HepG2 (cell line): Measurements from ENCODE around the gene MCC. TPM values are rescaled to one million over a fixed set of nuclear protein-coding genes. Genes with fewer than 3 reads are reported as not detected.
A peak's percentile ranks its signal among the peaks of the same experiment; 100 is the strongest.

Source experiments
- ATAC-seq: fragments of 200-7000 bp; cut with Tn5 transposase; 3 replicates; pipeline ENCODE4 v1.9.1; 2020; ENCODE audit warnings: mild to moderate bottlenecking, moderate library complexity
- BruUV-seq: library from RNA; stranded (reverse); fragments of 400-500 nt; replicated peaks from 2 replicates; lab custom pipeline; 2021; lab: Mats Ljungman, UMichigan
- CTCF ChIA-PET: fragments of 300-600 bp; formaldehyde crosslinking; extraction: SDS; loops from one replicate; lab custom pipeline; 2021; ENCODE audit warnings: low total read pairs, inconsistent platforms, low intra/inter-chr PET ratio; lab: Yijun Ruan, JAX
- POLR2A ChIA-PET: fragments of 350-600 bp; sonication (Branson Sonifier 250); formaldehyde crosslinking; loops from one replicate; lab custom pipeline; 2020; ENCODE audit warnings: antibody characterized with exemption, inconsistent platforms; lab: Yijun Ruan, JAX
- DNase-seq: peaks from one replicate; pipeline ENCODE4 v3.0.0-alpha.2; 2015; ENCODE audit warnings: low spot score
- FAIRE-seq: peaks from 3 replicates; lab custom pipeline; 2011; peaks lifted over from hg19 to GRCh38; lab: Jason Lieb, UNC
- H2AFZ ChIP-seq: one replicate; pipeline ENCODE4 v1.6.1; 2011; ENCODE audit warnings: low read length, inconsistent platforms
- H3K27ac ChIP-seq: fragments of 300-600 bp; 3 replicates; pipeline ENCODE4 v1.8.0; 2011; ENCODE audit warnings: mixed run types, mild to moderate bottlenecking, mixed read lengths, low read length, inconsistent platforms; ENCODE audit not compliant: insufficient read depth; ENCODE audit errors: extremely low read length
- H3K27me3 ChIP-seq, 2 experiments: fragments of 200-600 bp in 1 of 2; 2 replicates in 1 of 2; 3 replicates in 1 of 2; pipeline versions ENCODE4 v1.6.0 to v1.8.0; 2011; ENCODE audit warnings: low read length in 2 of 2, mild to moderate bottlenecking in 2 of 2, moderate library complexity in 2 of 2, inconsistent platforms in 1 of 2; ENCODE audit not compliant: insufficient read depth in 2 of 2, control insufficient read depth in 1 of 2
- H3K36me3 ChIP-seq, 2 experiments: fragments of 200-600 bp in 1 of 2; replicated peaks in 1 of 2; 2 replicates in 1 of 2; 3 replicates in 1 of 2; pipeline versions ENCODE4 v1.5.1 to v1.8.0; 2011; ENCODE audit warnings: low read length in 2 of 2, inconsistent platforms in 1 of 2; ENCODE audit not compliant: insufficient read depth in 2 of 2, control insufficient read depth in 1 of 2
- H3K4me1 ChIP-seq: 2 replicates; pipeline ENCODE4 v1.5.1; 2012; ENCODE audit warnings: low read length, inconsistent platforms; ENCODE audit not compliant: insufficient read depth
- H3K4me2 ChIP-seq: 2 replicates; pipeline ENCODE4 v1.6.0; 2011; ENCODE audit warnings: low read depth, low read length, inconsistent platforms
- H3K4me3 ChIP-seq, 3 experiments: fragments of 200-600 bp in 1 of 3; sonication (generic), shearing (Covaris generic) in 1 of 3; replicated peaks in 1 of 3; 2 replicates each; pipeline ENCODE4 v1.5.1; 2011 to 2016; ENCODE audit warnings: low read length in 3 of 3, inconsistent platforms in 2 of 3, low read depth in 2 of 3, mild to moderate bottlenecking in 2 of 3, control low read depth in 1 of 3, mixed read lengths in 1 of 3; ENCODE audit not compliant: insufficient read depth in 1 of 3
- H3K79me2 ChIP-seq: one replicate; pipeline ENCODE4 v1.6.1; 2011; ENCODE audit warnings: low read length, inconsistent platforms; ENCODE audit not compliant: insufficient read depth
- H3K9ac ChIP-seq: 2 replicates; pipeline ENCODE4 v1.6.0; 2011; ENCODE audit warnings: mild to moderate bottlenecking, low read depth, low read length, inconsistent platforms; ENCODE audit not compliant: insufficient read depth
- H3K9me3 ChIP-seq: 2 replicates; pipeline ENCODE4 v1.5.1; 2012; ENCODE audit warnings: mild to moderate bottlenecking, low read length
- H4K20me1 ChIP-seq: 2 replicates; pipeline ENCODE4 v1.6.0; 2011; ENCODE audit warnings: inconsistent platforms, mild to moderate bottlenecking, low read length, moderate library complexity; ENCODE audit not compliant: insufficient read depth
- AGO2 ChIP-seq: fragments of 200-400 bp; formaldehyde crosslinking; optimal IDR thresholded peaks from 2 replicates; pipeline ENCODE3; 2017; ENCODE audit warnings: mild to moderate bottlenecking, low read depth, low read length, moderate library complexity
- ARNTL ChIP-seq: sonication (generic); formaldehyde crosslinking; IDR thresholded peaks from 2 replicates; pipeline ENCODE4 v1.4.0; 2020; ENCODE audit warnings: mild to moderate bottlenecking, missing genetic modification reagents
- HNRNPUL1 ChIP-seq: fragments of 200-400 bp; formaldehyde crosslinking; IDR thresholded peaks from 2 replicates; pipeline ENCODE4 v1.6.1; 2017; ENCODE audit warnings: low read depth, mild to moderate bottlenecking, low read length, moderate library complexity
- JUNB ChIP-seq: sonication (generic); formaldehyde crosslinking; IDR thresholded peaks from 2 replicates; pipeline ENCODE4 v1.8.0; 2022; ENCODE audit warnings: missing genetic modification reagents, mild to moderate bottlenecking, borderline replicate concordance
- KDM5A ChIP-seq: fragments of 200-600 bp; sonication (generic); IDR thresholded peaks from 2 replicates; pipeline ENCODE4 v1.7.0; 2018; ENCODE audit warnings: antibody characterized with exemption, mild to moderate bottlenecking, low read length, borderline replicate concordance
- MIER2 ChIP-seq: IDR thresholded peaks from 2 replicates; pipeline ENCODE4 v1.6.1; 2016; ENCODE audit warnings: missing biosample characterization, missing genetic modification reagents
- MNT ChIP-seq: fragments of 450-650 bp; IDR thresholded peaks from 2 replicates; pipeline ENCODE4 v1.6.1; 2016
- PBX3 ChIP-seq: sonication (generic); formaldehyde crosslinking; IDR thresholded peaks from 2 replicates; pipeline ENCODE4 v1.8.1; 2023; ENCODE audit warnings: missing genetic modification reagents, inconsistent platforms, borderline replicate concordance
- RARA ChIP-seq: IDR thresholded peaks from 2 replicates; pipeline ENCODE4 v1.6.1; 2016; ENCODE audit warnings: missing genetic modification reagents, missing compliant biosample characterization
- RFX3 ChIP-seq: IDR thresholded peaks from 2 replicates; pipeline ENCODE4 v1.6.1; 2016; ENCODE audit warnings: missing biosample characterization, missing genetic modification reagents
- SMC3 ChIP-seq: IDR thresholded peaks from 2 replicates; pipeline ENCODE4 v1.6.1; 2011; ENCODE audit warnings: low read length, improper control_type of control experiment
- ZMAT3 ChIP-seq: sonication (generic); formaldehyde crosslinking; conservative IDR thresholded peaks from 2 replicates; pipeline ENCODE4 v1.7.0; 2021; ENCODE audit warnings: missing genetic modification reagents
- ZNF766 ChIP-seq: sonication (generic); formaldehyde crosslinking; IDR thresholded peaks from 2 replicates; pipeline ENCODE4 v1.5.0; 2020; ENCODE audit warnings: missing genetic modification reagents, borderline replicate concordance
- ZSCAN25 ChIP-seq: sonication (generic); formaldehyde crosslinking; IDR thresholded peaks from 2 replicates; pipeline ENCODE4 v1.8.0; 2022; ENCODE audit warnings: mild to moderate bottlenecking, missing genetic modification reagents
- WGBS: methylation state at CpG from one replicate; pipeline ENCODE4 v1.1.6; 2017; ENCODE audit warnings: low lambda C conversion rate; 5-methylcytosine and 5-hydroxymethylcytosine counted together
- in situ Hi-C: cut with HindIII; loops from 2 replicates; pipeline ENCODE4 v1.10.0; 2017; ENCODE audit warnings: low pct_unique_long_range_greater_than_20kb; ENCODE audit not compliant: extremely low pct_ligation_motif_present
- intact Hi-C: fragments of 100-400 bp; cut with micrococcal nuclease; formaldehyde crosslinking; loops from one replicate; pipeline ENCODE4 v1.10.0; 2022; ENCODE audit not compliant: unreplicated experiment
- polyA plus RNA-seq, 8 experiments: library from polyadenylated mRNA; depleted of rRNA in 3 of 8; stranded (reverse) in 7 of 8; unstranded in 1 of 8; fragments of >200 nt; fragmentation: Illumina TruSeq in 4 of 8; extraction: Trizol in 4 of 8; gene quantifications; 2 replicates each; pipeline versions ENCODE4 v1.2.1 to v1.2.3, GENCODE V29; 2011 to 2016; ENCODE audit warnings: low read depth in 4 of 8, missing spikeins in 1 of 8, mixed read lengths in 1 of 8; ENCODE audit not compliant: insufficient read depth in 1 of 8
- total RNA-seq, 5 experiments: library from RNA; depleted of rRNA; stranded (reverse); fragments of >200 nt; fragmentation: Illumina TruSeq; extraction: Trizol; gene quantifications; 2 replicates each; pipeline ENCODE4 v1.2.3, GENCODE V29; 2016; ENCODE audit warnings: low read depth in 1 of 5
- TF ChIP-seq, protein P1 (sequence below): sonication (generic); formaldehyde crosslinking; IDR thresholded peaks from 2 replicates; pipeline ENCODE4 v1.4.0; 2020; ENCODE audit warnings: missing genetic modification reagents
- TF ChIP-seq, protein P2 (sequence below): sonication (generic); formaldehyde crosslinking; IDR thresholded peaks from 2 replicates; pipeline ENCODE4 v1.4.0; 2020; ENCODE audit warnings: missing genetic modification reagents, mild to moderate bottlenecking, borderline replicate concordance

The MCC gene
- total and polyA plus RNA-seq, 2 of the 13 experiments (the other 11 are each of a cell fraction or from before 2014, with no cell fraction given) = 0.55 to 2.4 TPM

DNA sequence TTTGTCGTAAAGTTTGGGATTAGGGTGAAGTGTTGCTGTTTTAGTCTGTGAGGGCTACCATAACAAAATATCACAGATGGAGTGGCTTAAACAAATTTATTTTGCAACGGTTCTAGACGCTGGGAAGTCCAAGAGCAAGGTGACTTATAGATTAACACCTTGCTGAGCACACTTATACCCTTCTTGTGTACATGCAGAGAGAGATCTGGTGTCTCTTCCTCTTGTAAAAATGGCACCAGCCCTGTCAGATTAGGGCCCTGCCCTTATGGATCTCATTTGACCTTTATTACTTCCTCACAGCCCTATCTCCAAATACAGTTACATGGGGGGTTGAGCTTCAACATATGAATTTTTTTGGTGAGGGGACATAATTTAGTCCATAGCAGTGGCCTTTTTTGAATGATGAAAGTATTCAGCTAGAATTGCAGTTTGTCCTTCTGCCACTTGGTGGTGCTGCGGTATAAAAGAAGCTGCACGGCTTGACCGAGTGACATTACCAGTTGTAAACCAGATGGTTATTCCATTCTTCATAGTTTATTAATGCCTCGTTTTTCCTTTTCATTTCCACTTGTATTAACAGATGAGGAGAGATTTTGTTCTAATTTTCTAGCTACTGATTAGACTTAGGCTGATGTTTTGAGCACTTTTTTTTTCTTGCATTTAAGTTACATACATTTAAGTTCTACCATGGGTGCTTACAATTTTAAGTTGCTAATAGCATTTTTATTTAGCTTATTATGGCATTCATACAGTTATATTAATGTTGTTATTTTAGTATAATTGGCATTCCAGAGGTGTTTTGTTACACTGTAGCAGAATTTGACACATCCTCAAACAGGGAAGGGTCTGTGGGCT, 492.3 kb downstream of the MCC start (continued):
- TF ChIP-seq ARNTL (CRISPR knock-in tag) = no peak
- TF ChIP-seq RARA (CRISPR knock-in tag) = no peak
- TF ChIP-seq MNT = no peak
- TF ChIP-seq, protein P1, sequence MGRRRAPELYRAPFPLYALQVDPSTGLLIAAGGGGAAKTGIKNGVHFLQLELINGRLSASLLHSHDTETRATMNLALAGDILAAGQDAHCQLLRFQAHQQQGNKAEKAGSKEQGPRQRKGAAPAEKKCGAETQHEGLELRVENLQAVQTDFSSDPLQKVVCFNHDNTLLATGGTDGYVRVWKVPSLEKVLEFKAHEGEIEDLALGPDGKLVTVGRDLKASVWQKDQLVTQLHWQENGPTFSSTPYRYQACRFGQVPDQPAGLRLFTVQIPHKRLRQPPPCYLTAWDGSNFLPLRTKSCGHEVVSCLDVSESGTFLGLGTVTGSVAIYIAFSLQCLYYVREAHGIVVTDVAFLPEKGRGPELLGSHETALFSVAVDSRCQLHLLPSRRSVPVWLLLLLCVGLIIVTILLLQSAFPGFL (CRISPR knock-in tag) = no peak
- peak; percentile 86 for TF ChIP-seq SMC3
- TF ChIP-seq KDM5A = no peak
- no peak for TF ChIP-seq RFX3
- TF ChIP-seq ZNF766 (CRISPR knock-in tag) = no peak
- TF ChIP-seq HNRNPUL1 = no peak

- Histone ChIP-seq H3K36me3 (peaks cover 9 to 23% of the 10 kb centered on the region in 2 experiments), H3K4me1 (peaks cover 28% of the 10 kb centered on the region), H3K4me3 (no peak overlapping the region), H4K20me1 (peaks cover 12% of the 10 kb centered on the region; the same call in 1 of the 2 replicates), H3K9ac (no peak overlapping the region), H3K9me3 (no peaks in the 10 kb centered on the region), H3K27ac (no peak overlapping the region), H3K4me2 (no peak overlapping the region), H2AFZ (no peak overlapping the region), H3K27me3 (no peaks in the 10 kb centered on the region), H3K79me2 (peaks cover 94% of the 10 kb centered on the region)
- intact Hi-C loops (no loop called here), in situ Hi-C loops (no loop called here)
- BruUV-seq = no TSS peak
- CTCF ChIA-PET = no interaction called here
- FAIRE-seq (no peak), DNase-seq (no peak), ATAC-seq (no peak)
- WGBS = 96% methylated on average over 4 of the region's 4 CpGs
- POLR2A ChIA-PET = interaction anchor here (2.2 kb wide), 1 partner anchor 10 kb away, joined by 9 read pairs; the partner anchor contains the start of gene DCP2
- TF ChIP-seq AGO2 = no peak
- no peak for TF ChIP-seq PBX3 (CRISPR knock-in tag)
- TF ChIP-seq JUNB (CRISPR knock-in tag) = no peak
- no peak for TF ChIP-seq ZSCAN25 (CRISPR knock-in tag)
- no peak for TF ChIP-seq ZMAT3 (CRISPR knock-in tag)
- no peak for TF ChIP-seq MIER2
- TF ChIP-seq, protein P2, sequence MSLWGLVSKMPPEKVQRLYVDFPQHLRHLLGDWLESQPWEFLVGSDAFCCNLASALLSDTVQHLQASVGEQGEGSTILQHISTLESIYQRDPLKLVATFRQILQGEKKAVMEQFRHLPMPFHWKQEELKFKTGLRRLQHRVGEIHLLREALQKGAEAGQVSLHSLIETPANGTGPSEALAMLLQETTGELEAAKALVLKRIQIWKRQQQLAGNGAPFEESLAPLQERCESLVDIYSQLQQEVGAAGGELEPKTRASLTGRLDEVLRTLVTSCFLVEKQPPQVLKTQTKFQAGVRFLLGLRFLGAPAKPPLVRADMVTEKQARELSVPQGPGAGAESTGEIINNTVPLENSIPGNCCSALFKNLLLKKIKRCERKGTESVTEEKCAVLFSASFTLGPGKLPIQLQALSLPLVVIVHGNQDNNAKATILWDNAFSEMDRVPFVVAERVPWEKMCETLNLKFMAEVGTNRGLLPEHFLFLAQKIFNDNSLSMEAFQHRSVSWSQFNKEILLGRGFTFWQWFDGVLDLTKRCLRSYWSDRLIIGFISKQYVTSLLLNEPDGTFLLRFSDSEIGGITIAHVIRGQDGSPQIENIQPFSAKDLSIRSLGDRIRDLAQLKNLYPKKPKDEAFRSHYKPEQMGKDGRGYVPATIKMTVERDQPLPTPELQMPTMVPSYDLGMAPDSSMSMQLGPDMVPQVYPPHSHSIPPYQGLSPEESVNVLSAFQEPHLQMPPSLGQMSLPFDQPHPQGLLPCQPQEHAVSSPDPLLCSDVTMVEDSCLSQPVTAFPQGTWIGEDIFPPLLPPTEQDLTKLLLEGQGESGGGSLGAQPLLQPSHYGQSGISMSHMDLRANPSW = no peak
These were observed 502.0 kb downstream of the MCC start for GRCh38 chr5:112986224-112986623.
